KOPT-K1 (cell line): ENCODE data around the gene ZDHHC4.
A peak's percentile ranks its signal among the peaks of the same experiment; 100 is the strongest.

Experiments used
- H3K27ac ChIP-seq: fragments of 200-600 bp; sonication (generic); 2 replicates; pipeline ENCODE4 v1.5.1; 2016; ENCODE audit warnings: antibody characterized with exemption, mild to moderate bottlenecking, low read depth, low read length; ENCODE audit not compliant: poor library complexity, severe bottlenecking
- H3K36me3 ChIP-seq: fragments of 200-600 bp; sonication (generic); 2 replicates; pipeline ENCODE4 v1.5.1; 2017; ENCODE audit warnings: antibody characterized with exemption, mild to moderate bottlenecking, low read length, moderate library complexity; ENCODE audit not compliant: insufficient read depth
- H3K9me3 ChIP-seq: fragments of 200-600 bp; sonication (generic); 2 replicates; pipeline ENCODE4 v1.5.1; 2017; ENCODE audit warnings: antibody characterized with exemption, low read length, mild to moderate bottlenecking; ENCODE audit not compliant: insufficient read depth, poor library complexity, severe bottlenecking

ZDHHC4 gene

GRCh38 chr7:6612819-6613218 lies 35.6 kb downstream of the ZDHHC4 start:
- H3K9me3 ChIP-seq: no peaks in the 10 kb centered on the region
- H3K27ac ChIP-seq: no peak overlapping the region
- H3K36me3 ChIP-seq: peaks cover 26% of the 10 kb centered on the region

- no peak overlapping the region for H3K27ac ChIP-seq
- no peaks in the 10 kb centered on the region for H3K9me3 ChIP-seq
- peaks cover 17% of the 10 kb centered on the region for H3K36me3 ChIP-seq
These were observed 36.5 kb downstream of the ZDHHC4 start for GRCh38 chr7:6613706-6614105.

- H3K9me3 ChIP-seq: no peaks in the 10 kb centered on the region
- peaks cover 3% of the 10 kb centered on the region; the same call in 1 of the 2 replicates for H3K36me3 ChIP-seq
- no peak within 1 kb of the TSS for H3K27ac ChIP-seq
These were observed 37.9 kb downstream of the ZDHHC4 start, which contains the start of gene ZNF853 for GRCh38 chr7:6614953-6615722. Gene ZNF853, plus strand, starts transcription at chr7:6615610. Its CDS starts 565 bp downstream, at chr7:6616175.

GRCh38 chr7:6615723-6616555 lies 38.7 kb downstream of the ZDHHC4 start:
- Histone ChIP-seq H3K27ac (no peak overlapping the region), H3K9me3 (no peaks in the 10 kb centered on the region), H3K36me3 (no peaks in the 10 kb centered on the region; the same call in 1 of the 2 replicates)

GRCh38 chr7:6616854-6617643 lies 39.8 kb downstream of the ZDHHC4 start:
- Histone ChIP-seq H3K9me3 (no peaks in the 10 kb centered on the region), H3K27ac (no peak overlapping the region), H3K36me3 (no peaks in the 10 kb centered on the region)

DNA sequence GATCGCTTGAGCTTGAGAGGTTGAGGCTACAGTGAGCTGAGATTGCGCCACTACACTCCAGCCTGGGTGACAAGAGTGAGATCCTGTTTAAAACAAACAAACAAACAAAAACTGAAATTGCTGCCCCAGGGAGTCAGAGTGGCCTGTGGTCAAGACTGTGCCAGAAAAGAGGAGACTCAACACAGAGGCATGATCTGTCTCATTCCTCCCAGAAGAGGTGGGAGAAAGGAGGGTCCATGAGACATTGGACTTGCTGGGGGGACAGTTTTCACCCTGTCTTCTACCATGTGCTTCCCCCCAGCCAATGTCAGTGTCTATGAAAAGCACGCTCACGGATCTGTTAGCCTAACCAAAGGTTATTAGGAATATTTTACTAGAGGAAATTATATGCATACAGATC lies 41.4 kb downstream of the ZDHHC4 start:
- H3K9me3 ChIP-seq: no peaks in the 10 kb centered on the region
- H3K27ac ChIP-seq: no peak overlapping the region
- H3K36me3 ChIP-seq: no peaks in the 10 kb centered on the region

- Histone ChIP-seq H3K36me3 (no peaks in the 10 kb centered on the region), H3K27ac (no peak overlapping the region), H3K9me3 (no peaks in the 10 kb centered on the region)
These were observed 42.7 kb downstream of the ZDHHC4 start for GRCh38 chr7:6619961-6620360.

DNA sequence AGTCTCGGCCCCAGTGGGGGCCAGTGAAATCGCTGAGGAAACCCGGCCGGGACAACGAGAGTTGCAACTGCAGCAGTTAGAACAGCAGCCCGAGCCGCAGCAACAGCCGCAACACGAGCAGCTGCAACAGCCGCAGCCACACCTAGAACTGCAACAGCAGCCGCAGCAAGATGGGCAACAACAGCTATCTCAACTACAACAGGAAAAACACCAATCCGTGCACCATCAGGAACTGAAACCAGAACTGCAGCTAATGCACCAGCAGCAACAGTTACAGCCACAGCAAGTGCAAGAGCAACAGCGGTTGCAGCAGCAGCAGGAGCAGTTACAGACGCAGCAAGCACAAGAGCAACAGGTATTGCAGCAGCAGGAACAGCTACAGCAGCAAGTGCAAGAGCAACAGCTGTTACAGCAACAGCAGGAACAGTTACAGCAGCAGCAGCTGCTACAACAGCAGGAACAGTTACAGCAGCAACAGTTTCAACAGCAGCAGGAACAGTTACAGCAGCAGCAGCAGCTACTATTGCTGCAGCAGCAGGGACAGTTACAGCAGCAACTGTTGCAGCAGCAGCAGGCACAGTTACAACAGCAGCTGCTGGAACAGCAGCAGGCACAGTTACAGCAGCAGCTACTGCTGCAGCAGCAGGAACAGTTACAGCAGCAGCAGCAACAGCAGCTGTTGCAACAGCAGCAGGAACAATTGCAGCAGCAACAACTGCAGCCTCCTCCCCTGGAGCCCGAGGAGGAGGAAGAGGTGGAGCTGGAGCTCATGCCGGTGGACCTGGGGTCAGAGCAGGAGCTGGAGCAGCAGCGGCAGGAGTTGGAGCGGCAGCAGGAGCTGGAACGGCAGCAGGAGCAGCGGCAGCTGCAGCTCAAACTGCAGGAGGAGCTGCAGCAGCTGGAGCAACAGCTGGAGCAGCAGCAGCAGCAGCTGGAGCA lies 44.2 kb downstream of the ZDHHC4 start:
- H3K27ac ChIP-seq: no peak overlapping the region

DNA sequence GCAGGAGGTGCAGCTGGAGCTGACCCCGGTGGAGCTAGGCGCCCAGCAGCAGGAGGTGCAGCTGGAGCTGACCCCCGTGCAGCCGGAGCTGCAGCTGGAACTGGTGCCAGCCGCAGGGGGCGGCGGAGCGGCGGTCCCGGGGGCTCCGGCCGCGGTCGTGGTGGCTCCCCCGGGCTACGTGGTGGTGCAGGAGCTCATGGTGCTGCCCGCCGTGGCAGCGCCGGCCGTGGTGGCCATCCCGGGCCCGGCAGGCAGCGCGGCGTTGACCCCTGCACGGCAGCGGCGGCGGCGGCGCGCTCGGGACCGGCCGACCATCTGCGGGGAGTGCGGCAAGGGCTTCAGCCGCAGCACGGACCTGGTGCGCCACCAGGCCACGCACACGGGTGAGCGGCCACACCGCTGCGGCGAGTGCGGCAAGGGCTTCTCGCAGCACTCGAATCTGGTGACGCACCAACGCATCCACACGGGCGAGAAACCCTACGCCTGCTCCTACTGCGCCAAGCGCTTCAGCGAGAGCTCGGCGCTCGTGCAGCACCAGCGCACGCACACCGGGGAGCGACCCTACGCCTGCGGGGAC lies 45.0 kb downstream of the ZDHHC4 start:
- Histone ChIP-seq H3K9me3 (no peaks in the 10 kb centered on the region), H3K27ac (no peak overlapping the region), H3K36me3 (no peaks in the 10 kb centered on the region)

More for the DNA sequence above, 44.2 kb downstream of the ZDHHC4 start:
- H3K36me3 ChIP-seq: no peaks in the 10 kb centered on the region
- H3K9me3 ChIP-seq: no peaks in the 10 kb centered on the region

DNA sequence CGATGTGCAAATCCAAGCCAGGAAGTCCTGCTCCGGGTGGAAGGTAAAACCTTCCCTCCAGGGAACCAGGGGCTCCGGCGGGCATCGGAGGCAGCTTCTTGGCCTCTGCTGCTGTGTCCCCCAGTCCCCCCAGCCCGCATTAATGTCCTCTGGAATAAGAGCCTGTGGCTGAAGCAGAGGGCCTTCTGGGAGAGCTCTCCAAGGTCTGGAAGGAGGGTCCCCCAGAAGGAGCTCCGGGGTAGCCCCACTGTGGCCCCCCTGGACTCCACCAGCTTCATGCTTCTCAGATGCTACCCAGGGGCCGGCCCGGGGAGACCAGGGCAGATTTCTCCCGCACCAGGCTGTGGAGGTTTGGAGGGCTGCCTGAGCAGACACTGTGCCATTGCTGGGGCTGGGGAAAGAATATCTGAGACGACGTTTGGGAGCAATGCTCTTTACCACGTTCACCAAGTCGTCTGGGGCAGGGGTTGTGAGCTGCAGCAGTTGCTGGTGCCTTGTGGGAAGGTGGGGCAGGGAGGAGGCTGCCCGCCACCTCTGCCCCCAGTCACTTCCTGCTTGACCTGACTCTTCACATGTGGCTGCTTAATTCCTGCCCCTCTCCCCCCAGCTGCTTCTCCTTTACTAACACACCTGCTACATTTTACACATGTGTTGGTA lies 46.5 kb downstream of the ZDHHC4 start:
- H3K36me3 ChIP-seq: no peaks in the 10 kb centered on the region
- H3K27ac ChIP-seq: peak overlapping the region; percentile 74
- no peaks in the 10 kb centered on the region for H3K9me3 ChIP-seq

DNA sequence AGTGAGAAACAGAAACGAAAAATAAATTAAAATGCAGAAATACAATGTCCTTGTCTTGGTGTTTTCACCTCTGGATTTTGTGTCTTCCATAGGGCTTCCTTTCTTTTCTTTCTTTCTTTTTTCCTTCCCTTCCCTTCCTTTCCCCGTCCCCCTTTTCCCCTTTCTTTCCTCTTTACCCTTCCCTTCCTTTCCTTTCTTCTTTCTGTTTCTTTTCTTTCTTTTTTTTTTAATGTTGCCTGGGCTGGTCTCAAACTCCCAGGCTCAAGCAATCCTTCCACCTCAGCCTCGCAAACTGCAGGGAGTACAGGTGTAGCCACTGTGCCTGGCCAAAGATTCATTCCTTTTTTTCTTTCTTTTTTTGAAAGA lies 47.0 kb downstream of the ZDHHC4 start:
- H3K9me3 ChIP-seq: no peaks in the 10 kb centered on the region
- H3K36me3 ChIP-seq: no peaks in the 10 kb centered on the region
- H3K27ac ChIP-seq: peak overlapping the region; percentile 74

DNA sequence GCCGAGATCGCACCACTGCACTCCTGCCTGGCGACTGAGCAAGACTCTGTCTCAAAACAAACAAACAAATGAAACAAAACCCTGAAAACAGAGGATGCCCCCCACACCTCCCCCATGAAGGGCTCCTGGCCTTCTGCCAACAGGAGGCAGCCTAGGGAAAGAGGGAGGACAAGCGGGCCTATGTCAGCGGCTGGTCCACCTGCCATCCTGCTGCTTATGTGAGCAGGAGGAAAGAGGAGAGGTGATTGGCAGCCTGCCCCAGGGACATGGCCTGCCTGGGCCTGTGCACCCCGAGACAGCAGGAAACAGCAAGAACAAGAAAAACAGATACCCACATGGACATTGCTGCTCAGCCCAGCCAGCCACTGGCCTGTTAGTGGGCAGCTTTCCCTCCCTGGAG lies 50.8 kb downstream of the ZDHHC4 start:
- no peaks in the 10 kb centered on the region for H3K36me3 ChIP-seq
- H3K27ac ChIP-seq: no peak overlapping the region
- no peaks in the 10 kb centered on the region for H3K9me3 ChIP-seq

DNA sequence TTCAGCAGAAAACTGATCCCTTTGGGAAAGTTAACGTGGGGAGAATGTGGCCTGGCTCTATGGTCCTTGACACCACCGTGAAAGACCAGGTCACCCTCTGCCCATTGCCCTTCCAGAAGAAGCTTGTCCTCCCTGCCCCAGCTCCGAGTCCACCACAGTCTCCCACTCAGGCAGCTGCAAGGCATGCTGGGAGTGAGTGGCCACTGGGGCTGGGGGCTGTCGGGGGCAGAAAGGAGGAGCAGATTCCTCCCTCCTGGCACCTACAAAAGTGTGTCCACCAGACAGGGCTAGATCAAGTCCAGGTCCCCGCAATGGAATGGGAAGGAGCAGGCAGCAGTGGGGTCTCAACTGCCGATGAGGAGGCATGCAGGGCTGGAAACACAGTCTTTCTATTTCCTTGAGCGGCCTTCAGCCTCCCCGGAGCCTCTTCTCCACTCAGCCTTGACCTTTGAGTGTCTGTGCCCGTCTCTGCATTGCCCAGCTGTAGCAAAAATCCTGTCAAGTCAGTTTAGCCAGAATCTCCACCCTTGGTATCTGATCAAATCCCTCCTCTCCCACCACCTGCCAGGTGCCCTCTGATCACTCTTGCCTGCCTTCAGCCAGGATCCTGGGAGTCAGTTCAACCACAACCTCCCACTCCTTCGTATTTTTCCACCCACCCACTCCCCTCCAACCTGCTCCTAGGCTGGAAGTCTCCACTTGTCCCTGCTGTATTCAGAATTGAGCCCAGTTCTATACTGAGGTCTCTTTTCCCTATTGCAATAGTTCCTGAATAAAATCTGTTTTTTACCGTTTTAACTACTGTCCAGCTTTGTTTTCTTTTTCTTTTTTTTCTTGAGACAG lies 53.0 kb downstream of the ZDHHC4 start:
- Histone ChIP-seq H3K9me3 (no peaks in the 10 kb centered on the region), H3K36me3 (no peaks in the 10 kb centered on the region), H3K27ac (no peak overlapping the region)
